ENCODE results near the gene DNAL4. TPM values are rescaled to one million over a fixed set of nuclear protein-coding genes. Genes with fewer than 3 reads are reported as not detected.

DNAL4 gene
- total RNA-seq, 1 experiment from 2014 or later = 9.2 TPM

DNA sequence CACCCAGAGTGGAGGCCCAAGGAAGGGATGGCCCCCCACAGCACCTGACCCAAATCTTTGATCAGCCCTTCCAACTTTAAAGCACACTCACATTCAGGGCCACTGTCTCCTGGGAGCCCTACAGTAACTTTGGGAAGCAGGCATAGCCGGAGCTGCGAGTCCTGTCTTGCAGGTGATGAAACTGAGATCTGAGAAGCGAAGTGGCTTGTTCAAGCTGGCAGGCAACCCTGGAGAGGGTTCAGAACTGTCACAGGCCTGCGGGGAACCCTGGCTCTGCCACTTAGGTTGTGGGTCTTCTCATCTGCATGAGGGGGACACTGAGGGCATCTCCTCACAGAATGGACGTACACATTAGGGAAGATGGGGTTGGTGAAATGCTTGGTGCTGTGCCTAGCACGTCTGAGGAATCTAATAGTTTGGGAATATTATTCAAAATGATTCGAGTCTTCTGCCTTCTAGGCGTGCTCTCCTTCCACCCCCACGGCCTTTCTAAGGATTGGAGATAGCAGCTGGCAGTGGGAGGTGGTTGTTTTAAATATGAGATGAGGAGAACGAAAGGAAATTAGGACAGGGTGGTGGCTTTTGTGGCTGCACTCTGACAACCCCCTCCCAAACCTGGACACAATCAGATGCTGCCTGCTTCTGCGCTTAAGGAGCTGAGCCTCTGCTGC, 19.3 kb downstream of the DNAL4 start:
- Mint-ChIP-seq H3K4me3 (ENCODE audit: unreplicated experiment) (no peak overlapping the region), H3K27me3 (ENCODE audit: insufficient read depth, unreplicated experiment) (no peaks in the 10 kb centered on the region), H3K36me3 (ENCODE audit: insufficient read depth, unreplicated experiment) (no peaks in the 10 kb centered on the region), H3K27ac (ENCODE audit: unreplicated experiment) (no peak overlapping the region), H3K4me1 (ENCODE audit: low read depth, unreplicated experiment) (no peaks in the 10 kb centered on the region), H3K9me3 (ENCODE audit: unreplicated experiment) (no peaks in the 10 kb centered on the region)
- TF ChIP-seq, protein P1, sequence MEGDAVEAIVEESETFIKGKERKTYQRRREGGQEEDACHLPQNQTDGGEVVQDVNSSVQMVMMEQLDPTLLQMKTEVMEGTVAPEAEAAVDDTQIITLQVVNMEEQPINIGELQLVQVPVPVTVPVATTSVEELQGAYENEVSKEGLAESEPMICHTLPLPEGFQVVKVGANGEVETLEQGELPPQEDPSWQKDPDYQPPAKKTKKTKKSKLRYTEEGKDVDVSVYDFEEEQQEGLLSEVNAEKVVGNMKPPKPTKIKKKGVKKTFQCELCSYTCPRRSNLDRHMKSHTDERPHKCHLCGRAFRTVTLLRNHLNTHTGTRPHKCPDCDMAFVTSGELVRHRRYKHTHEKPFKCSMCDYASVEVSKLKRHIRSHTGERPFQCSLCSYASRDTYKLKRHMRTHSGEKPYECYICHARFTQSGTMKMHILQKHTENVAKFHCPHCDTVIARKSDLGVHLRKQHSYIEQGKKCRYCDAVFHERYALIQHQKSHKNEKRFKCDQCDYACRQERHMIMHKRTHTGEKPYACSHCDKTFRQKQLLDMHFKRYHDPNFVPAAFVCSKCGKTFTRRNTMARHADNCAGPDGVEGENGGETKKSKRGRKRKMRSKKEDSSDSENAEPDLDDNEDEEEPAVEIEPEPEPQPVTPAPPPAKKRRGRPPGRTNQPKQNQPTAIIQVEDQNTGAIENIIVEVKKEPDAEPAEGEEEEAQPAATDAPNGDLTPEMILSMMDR (IDR thresholded peaks at IDR 0.05; ENCODE audit: insufficient read depth in 1 of 2, low read depth in 1 of 2, low read length in 1 of 2, severe bottlenecking in 1 of 2, unreplicated experiment in 1 of 2) = no peak
- ChIA-PET POLR2A (no interaction called here), CTCF (no interaction called here)
- intact Hi-C loops (cut with micrococcal nuclease; ENCODE audit: unreplicated experiment) = no loop called here
- Histone ChIP-seq H3K36me3 (ENCODE audit: control insufficient read depth, insufficient read depth, low read length) (no peaks in the 10 kb centered on the region), H3K9me3 (no peaks in the 10 kb centered on the region), H3K4me1 (no peaks in the 10 kb centered on the region), H3K27me3 (replicated peaks; ENCODE audit: control insufficient read depth, insufficient read depth, low read length) (no peaks in the 10 kb centered on the region), H3K4me3 (ENCODE audit: low read depth, low read length) (no peak overlapping the region)
- DNase-seq = no peak
- BruUV-seq (replicated peaks) = no TSS peak

DNA sequence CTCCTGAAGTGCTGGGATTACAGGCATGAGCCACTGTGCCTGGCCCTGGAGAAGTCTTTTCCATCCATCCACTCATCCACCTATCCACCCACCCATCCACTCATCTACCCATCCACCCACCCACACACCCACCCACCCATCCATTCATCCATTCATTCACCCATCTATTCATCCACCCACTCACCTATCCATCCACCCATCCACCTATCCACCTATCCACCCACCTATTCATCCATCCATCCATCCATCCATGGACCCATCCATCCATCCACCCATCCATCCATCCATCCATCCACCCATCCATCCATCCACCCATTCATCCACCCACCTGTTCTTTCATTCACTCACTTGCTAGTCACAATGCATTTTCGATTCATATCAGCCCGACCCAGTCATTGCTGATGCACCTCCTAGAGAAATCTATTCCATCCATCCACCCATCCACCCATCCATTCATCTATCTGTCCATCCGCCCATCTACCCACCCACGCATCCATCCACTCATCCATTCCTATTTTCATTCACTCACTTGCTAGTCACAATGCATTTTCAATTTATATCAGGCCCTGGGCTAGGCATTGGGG, 20.5 kb downstream of the DNAL4 start:
- Mint-ChIP-seq H3K27ac (ENCODE audit: unreplicated experiment) (no peak overlapping the region), H3K9me3 (ENCODE audit: unreplicated experiment) (no peaks in the 10 kb centered on the region), H3K4me1 (ENCODE audit: low read depth, unreplicated experiment) (no peaks in the 10 kb centered on the region), H3K4me3 (ENCODE audit: unreplicated experiment) (no peak overlapping the region), H3K36me3 (ENCODE audit: insufficient read depth, unreplicated experiment) (no peaks in the 10 kb centered on the region), H3K27me3 (ENCODE audit: insufficient read depth, unreplicated experiment) (no peaks in the 10 kb centered on the region)
- no peaks in the 10 kb centered on the region for H3K36me3 ChIP-seq (ENCODE audit: control insufficient read depth, insufficient read depth, low read length)
- no TSS peak for BruUV-seq (replicated peaks)
- H3K4me1 ChIP-seq = no peaks in the 10 kb centered on the region
- TF ChIP-seq, protein P1 (IDR thresholded peaks at IDR 0.05; ENCODE audit: insufficient read depth in 1 of 2, low read depth in 1 of 2, low read length in 1 of 2, severe bottlenecking in 1 of 2, unreplicated experiment in 1 of 2) = no peak
- no peaks in the 10 kb centered on the region for H3K9me3 ChIP-seq
- CTCF ChIA-PET = no interaction called here
- intact Hi-C loops (cut with micrococcal nuclease; ENCODE audit: unreplicated experiment) = no loop called here
- POLR2A ChIA-PET = no interaction called here
- no peak overlapping the region for H3K4me3 ChIP-seq (ENCODE audit: low read depth, low read length)
- H3K27me3 ChIP-seq (replicated peaks; ENCODE audit: control insufficient read depth, insufficient read depth, low read length) = no peaks in the 10 kb centered on the region
- DNase-seq = no peak

DNA sequence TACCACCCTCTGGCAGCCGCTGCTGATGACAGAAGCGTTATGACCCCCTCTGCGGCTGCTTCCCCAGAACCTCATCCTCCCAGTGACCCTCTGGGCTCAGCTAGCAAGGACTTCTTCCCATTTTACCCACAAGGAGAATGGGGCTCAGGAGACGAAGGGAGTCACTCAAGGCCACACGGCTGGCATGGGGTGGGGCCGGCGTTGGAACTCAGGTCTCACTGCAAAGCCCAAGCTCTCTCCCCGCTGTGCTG, 21.4 kb downstream of the DNAL4 start:
- Mint-ChIP-seq H3K36me3 (ENCODE audit: insufficient read depth, unreplicated experiment) (no peaks in the 10 kb centered on the region), H3K4me3 (ENCODE audit: unreplicated experiment) (no peak overlapping the region), H3K27me3 (ENCODE audit: insufficient read depth, unreplicated experiment) (no peaks in the 10 kb centered on the region), H3K27ac (ENCODE audit: unreplicated experiment) (no peak overlapping the region), H3K4me1 (ENCODE audit: low read depth, unreplicated experiment) (no peaks in the 10 kb centered on the region), H3K9me3 (ENCODE audit: unreplicated experiment) (no peaks in the 10 kb centered on the region)
- no peak for DNase-seq
- ChIA-PET POLR2A (no interaction called here), CTCF (no interaction called here)
- H3K9me3 ChIP-seq = no peaks in the 10 kb centered on the region
- H3K4me3 ChIP-seq (ENCODE audit: low read depth, low read length) = no peak overlapping the region
- no peaks in the 10 kb centered on the region for H3K4me1 ChIP-seq
- intact Hi-C loops (cut with micrococcal nuclease; ENCODE audit: unreplicated experiment) = no loop called here
- TF ChIP-seq, protein P1 (IDR thresholded peaks at IDR 0.05; ENCODE audit: insufficient read depth in 1 of 2, low read depth in 1 of 2, low read length in 1 of 2, severe bottlenecking in 1 of 2, unreplicated experiment in 1 of 2) = no peak
- no TSS peak for BruUV-seq (replicated peaks)
- no peaks in the 10 kb centered on the region for H3K36me3 ChIP-seq (ENCODE audit: control insufficient read depth, insufficient read depth, low read length)
- no peaks in the 10 kb centered on the region for H3K27me3 ChIP-seq (replicated peaks; ENCODE audit: control insufficient read depth, insufficient read depth, low read length)

All from Caco-2 (cell line).